Measurements from ENCODE around the gene AKR1C1. TPM values are rescaled to one million over a fixed set of nuclear protein-coding genes. Genes with fewer than 3 reads are reported as not detected.

Gene AKR1C1
- total and polyA plus RNA-seq, 2 of the 13 experiments (the other 11 are each of a cell fraction or from before 2014, with no cell fraction given): 948 to 2,238 TPM

GRCh38 chr10:4941540-4942330, 21.5 kb upstream of the AKR1C1 start (continued):
- TF ChIP-seq GATA4 (IDR thresholded peaks at IDR 0.05; ENCODE audit: borderline replicate concordance, low read depth): 0 out of 2 replicates have a peak, but pooled peaks have one; percentile 25
- TF ChIP-seq MAFK (conservative IDR thresholded peaks at IDR 0.05 in 1 of 2, IDR thresholded peaks at IDR 0.05 in 1 of 2; ENCODE audit: low read length in 2 of 2): peak; percentile 64 to 78
- TF ChIP-seq FOXA3 (CRISPR knock-in tag; IDR thresholded peaks at IDR 0.05): 0 out of 2 replicates have a peak, but pooled peaks have one; percentile 17
- no peak for TF ChIP-seq ZBTB46 (CRISPR knock-in tag; IDR thresholded peaks at IDR 0.05; ENCODE audit: borderline replicate concordance)
- no peak for TF ChIP-seq RNF219 (CRISPR knock-in tag; IDR thresholded peaks at IDR 0.05)
- TF ChIP-seq FOSL2 (CRISPR knock-in tag; IDR thresholded peaks at IDR 0.05): peak; percentile 65
- TF ChIP-seq CBX5 (CRISPR knock-in tag; IDR thresholded peaks at IDR 0.05; ENCODE audit: borderline replicate concordance): 0 out of 2 replicates have a peak, but pooled peaks have one; percentile 56
- TF ChIP-seq ZNF564 (CRISPR knock-in tag; IDR thresholded peaks at IDR 0.05): 0 out of 2 replicates have a peak, but pooled peaks have one; percentile 30
- TF ChIP-seq GLI4 (CRISPR knock-in tag; IDR thresholded peaks at IDR 0.05; ENCODE audit: borderline replicate concordance): no peak
- TF ChIP-seq ASH2L (IDR thresholded peaks at IDR 0.05; ENCODE audit: insufficient read length, low read depth, low read length): peak; percentile 19
- no peak for TF ChIP-seq ZFP82 (CRISPR knock-in tag; IDR thresholded peaks at IDR 0.05; ENCODE audit: borderline replicate concordance)
- no peak for TF ChIP-seq ZSCAN31 (CRISPR knock-in tag; IDR thresholded peaks at IDR 0.05; ENCODE audit: low read depth)
- TF ChIP-seq ZNF782 (CRISPR knock-in tag; IDR thresholded peaks at IDR 0.05; ENCODE audit: borderline replicate concordance): no peak
- TF ChIP-seq ZC3H4 (CRISPR knock-in tag; IDR thresholded peaks at IDR 0.05; ENCODE audit: borderline replicate concordance): no peak
- TF ChIP-seq GATAD2A (CRISPR knock-in tag; IDR thresholded peaks at IDR 0.05): 0 out of 2 replicates have a peak, but pooled peaks have one; percentile 23
- no peak for TF ChIP-seq PHF21A (CRISPR knock-in tag; IDR thresholded peaks at IDR 0.05)
- TF ChIP-seq ZNF589 (CRISPR knock-in tag; conservative IDR thresholded peaks at IDR 0.05): no peak
- TF ChIP-seq CBFB (CRISPR knock-in tag; IDR thresholded peaks at IDR 0.05): no peak
- TF ChIP-seq MED1 (CRISPR knock-in tag; IDR thresholded peaks at IDR 0.05): peak; percentile 72
- TF ChIP-seq ZNF850 (CRISPR knock-in tag; conservative IDR thresholded peaks at IDR 0.05): no peak
- TF ChIP-seq TIGD3 (CRISPR knock-in tag; IDR thresholded peaks at IDR 0.05; ENCODE audit: borderline replicate concordance): no peak
- no peak for TF ChIP-seq ATF7 (IDR thresholded peaks at IDR 0.05)
- TF ChIP-seq ATF7 (CRISPR knock-in tag; IDR thresholded peaks at IDR 0.05): no peak
- TF ChIP-seq SNRNP70 (IDR thresholded peaks at IDR 0.05; ENCODE audit: low read depth, low read length): no peak
- TF ChIP-seq ZNF570 (CRISPR knock-in tag; IDR thresholded peaks at IDR 0.05; ENCODE audit: borderline replicate concordance): no peak
- no peak for TF ChIP-seq EED (CRISPR knock-in tag; IDR thresholded peaks at IDR 0.05)

Measured in HepG2 (cell line).